HG03565 (cell line): Measurements from ENCODE around the gene METTL2B.
A peak's percentile ranks its signal among the peaks of the same experiment; 100 is the strongest.
"Not testable (repeated sequence)": the region's sequence is repeated elsewhere in the genome, so short reads cannot be mapped to it uniquely, and the experiment has no call there.

Experiments
- ATAC-seq: cut with Tn5 transposase; IDR thresholded peaks from one replicate; pipeline ENCODE4 v1.9.1; 2021; ENCODE audit warnings: mild to moderate bottlenecking, moderate library complexity; ENCODE audit not compliant: unreplicated experiment

The METTL2B gene

DNA sequence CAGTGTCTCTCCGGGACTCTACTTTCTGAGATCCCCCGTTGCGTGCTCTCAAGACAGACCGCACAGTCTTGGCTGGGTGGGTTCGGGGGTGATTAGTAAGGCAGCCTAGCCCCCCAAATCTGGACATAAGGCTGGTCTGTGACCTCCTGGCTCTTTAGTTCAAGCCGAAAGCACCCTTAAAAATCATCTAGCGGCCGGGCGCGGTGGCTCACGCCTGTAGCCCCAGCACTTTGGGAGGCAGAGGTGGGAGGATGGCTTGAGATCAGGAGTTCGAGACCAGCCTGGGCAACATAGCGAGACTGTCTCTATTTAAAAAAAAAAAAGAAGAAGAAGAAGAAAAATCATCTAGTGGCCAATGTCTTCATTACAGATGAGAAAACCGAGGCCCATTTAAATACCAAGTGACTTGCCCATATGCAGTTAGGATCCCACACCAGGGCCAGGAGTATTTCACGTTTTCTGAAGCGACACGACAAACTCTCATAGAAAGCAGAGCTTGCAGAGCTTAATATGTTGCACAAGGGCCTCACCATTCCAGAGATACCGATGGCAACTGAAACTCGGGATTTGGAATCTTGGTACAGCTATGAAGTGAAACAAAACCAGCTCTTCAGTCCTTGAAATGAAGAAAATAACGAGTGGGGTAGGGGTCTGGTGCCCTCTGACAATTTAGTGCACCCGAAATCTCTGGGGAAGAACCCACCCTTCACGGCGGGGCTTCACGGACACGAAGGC is 21.6 kb upstream of the METTL2B start:
- ATAC-seq, result no peak

DNA sequence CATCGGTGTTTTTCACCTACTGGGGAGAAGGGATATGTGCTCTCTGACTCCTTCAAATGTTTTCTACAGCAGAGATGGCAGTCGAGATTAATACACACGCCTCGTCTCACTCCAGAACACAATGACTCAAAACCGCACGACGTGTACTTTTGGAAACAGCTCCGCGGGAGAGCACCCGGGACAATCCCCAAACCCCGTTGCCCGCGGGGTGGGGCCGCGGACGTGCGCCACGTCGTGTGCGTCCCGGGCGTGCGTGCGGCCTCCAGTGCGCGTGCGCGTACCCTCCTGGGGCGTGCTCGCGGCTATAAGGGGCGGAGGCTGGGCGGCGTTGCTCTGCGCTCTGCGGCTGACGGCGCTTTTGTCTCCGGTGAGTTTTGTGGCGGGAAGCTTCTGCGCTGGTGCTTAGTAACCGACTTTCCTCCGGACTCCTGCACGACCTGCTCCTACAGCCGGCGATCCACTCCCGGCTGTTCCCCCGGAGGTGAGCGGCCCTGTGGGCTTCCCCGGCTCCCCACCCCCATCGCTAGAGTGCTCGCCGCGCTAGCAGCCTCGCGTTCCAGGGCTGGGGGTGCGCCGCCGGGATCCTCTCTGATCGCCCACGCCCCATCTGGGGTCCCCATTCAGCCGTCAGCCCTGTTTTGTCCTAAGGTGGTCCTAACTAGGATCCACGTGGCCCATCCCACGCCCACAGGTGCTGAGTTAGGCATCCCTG is 20.8 kb upstream of the METTL2B start, which contains the start of gene HILPDA:
Gene HILPDA, plus strand, starts transcription at position 336 of the 712 bp plus-strand sequence. CDS start 1,391 bp downstream, outside the sequence.
- ATAC-seq, result peak; percentile 75

DNA sequence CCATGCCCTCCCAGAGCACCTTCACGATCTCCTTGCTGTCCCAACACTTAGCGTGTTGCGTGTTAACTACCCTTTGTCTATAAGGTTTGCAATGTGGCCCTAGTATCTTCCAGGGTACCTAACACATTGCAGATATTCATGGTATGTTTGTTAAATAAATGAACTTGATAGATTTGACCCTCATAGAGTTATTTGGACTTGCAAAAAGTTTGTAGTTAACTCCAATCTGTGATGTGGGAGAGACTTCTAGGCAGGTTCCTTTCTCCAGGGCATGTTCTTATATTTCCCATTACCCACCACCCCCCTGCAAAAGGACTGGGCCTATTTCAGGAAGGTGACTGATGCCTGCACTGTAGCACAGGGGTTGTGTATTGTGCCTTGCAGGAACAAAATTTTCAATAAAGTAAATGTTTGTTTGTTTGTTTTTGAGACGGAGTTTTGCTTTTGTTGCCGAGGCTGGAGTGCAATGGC is 20.3 kb upstream of the METTL2B start:
- ATAC-seq, result no peak

DNA sequence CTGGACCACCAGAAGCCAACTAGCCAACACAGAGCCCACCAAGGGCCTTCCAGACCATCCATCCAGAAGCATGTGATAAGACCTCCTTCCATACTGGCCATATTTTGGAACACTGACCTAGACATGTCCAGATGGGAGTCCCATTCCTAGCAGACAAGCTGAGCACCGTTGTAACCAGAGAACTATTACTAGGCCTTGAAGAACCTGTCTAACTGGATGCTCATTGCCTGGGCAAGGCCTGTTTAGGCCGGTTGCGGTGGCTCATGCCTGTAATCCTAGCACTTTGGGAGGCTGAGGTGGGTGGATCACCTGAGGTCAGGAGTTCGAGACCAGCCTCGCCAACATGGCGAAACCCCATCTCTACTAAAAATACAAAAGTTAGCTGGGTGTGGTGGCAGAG is 19.2 kb upstream of the METTL2B start:
- not testable (repeated sequence) for ATAC-seq

DNA sequence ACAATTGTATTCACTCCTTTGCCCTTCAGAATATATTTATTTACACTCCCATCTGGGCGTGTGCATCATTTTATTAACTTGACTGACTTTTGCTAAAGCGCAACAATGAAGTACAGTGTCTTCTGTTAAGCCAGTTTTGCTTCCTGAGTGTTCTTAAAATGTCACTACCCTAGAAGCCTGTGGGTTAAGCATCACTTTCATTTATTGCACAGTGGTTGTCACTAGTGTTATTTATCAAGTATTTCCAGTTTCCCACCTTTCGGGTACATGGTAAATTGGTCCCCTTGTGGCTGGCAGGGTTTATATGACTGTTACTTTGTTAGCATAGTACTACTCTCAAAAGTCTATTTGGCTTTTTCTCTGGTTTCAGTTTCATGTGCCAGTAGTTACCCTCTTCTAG is 17.6 kb upstream of the METTL2B start:
- ATAC-seq, result peak; percentile 11

DNA sequence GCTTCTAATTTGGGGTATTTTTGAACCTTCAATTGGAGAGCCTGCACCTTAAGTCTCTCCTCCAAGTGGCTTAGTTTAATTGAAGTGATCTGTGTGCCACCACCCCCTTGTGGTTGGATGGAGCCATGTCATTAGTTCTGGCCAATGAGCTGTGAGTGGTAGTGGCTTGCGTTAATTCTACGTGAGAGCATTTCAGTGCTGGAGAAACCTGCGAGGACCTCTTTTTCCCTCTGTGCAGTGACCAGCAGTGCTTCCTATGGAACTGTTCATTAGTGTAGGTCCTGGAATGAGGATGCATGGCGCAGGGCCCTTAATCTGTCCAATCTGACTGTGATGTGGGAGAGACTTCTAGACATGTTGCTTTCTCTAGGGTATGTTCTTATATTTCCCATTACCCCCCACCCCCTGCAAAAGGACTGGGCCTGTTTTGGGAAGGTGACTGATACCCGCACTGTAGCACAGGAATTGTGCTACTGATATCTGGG is 17.1 kb upstream of the METTL2B start:
- ATAC-seq, result peak; percentile 33

DNA sequence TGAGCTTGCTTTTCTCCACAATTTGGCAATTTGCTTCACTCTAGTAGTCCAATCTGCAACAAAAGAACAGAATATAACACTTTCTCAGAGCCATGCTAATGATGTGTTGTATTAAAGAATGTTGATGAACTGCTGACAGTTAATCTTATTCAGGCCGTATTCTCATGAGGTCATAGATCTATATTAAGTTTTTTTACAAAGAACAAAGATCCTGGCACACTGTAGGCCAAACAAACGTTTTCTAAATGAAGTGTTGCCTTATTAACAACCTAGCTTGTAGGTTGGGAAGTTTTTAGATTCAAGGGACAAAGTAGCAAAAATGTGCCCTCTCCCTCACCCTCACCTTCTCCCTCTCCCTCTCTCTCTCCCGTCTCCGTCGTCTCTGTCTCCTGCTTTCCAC is 14.1 kb upstream of the METTL2B start:
- no peak for ATAC-seq

DNA sequence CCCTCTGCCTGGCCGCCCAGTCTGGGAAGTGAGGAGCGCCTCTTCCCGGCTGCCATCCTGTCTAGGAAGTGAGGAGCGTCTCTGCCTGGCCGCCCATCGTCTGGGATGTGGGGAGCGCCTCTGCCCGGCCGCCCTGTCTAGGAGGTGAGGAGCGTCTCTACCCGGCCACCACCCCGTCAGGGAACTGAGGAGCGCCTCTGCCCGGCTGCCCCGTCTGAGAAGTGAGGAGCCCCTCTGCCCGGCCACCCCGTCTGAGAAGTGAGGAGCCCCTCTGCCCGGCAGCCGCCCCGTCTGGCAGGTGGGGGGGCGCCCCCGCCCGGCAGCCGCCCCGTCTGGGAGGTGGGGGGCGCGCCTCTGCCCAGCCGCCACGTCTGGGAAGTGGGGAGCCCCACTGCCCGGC is 13.2 kb upstream of the METTL2B start:
- ATAC-seq, result not testable (repeated sequence)

DNA sequence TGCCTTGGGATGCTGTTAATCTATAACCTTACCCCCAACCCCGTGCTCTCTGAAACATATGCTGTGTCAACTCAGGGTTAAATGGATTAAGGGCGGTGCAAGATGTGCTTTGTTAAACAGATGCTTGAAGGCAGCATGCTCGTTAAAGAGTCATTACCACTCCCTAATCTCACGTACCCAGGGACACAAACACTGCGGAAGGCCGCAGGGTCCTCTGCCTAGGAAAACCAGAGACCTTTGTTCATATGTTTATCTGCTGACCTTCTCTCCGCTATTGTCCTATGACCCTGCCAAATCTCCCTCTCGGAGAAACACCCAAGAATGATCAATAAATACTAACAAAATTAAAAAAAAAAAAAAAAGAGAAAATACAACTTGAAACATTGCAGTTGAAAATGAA is 12.6 kb upstream of the METTL2B start:
- ATAC-seq, result not testable (repeated sequence)

DNA sequence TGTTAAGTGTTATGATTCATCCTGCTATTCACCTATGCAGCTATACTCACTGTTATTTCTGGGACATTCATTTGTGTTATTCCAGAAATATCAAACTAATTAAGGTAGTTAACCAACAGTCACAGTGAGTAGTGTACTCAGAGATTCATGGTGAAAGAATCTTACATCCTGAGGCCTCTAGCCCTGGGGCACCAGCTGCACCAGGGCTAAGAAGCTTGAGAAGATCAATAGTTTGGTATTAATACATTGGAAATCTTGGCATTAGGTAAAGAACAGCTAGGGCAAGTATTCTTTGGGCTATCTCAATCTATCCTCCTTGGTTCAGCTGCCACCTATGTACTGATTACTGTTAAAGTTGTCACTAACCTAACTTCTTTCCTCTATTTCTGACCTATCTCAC is 9.7 kb upstream of the METTL2B start:
- not testable (repeated sequence) for ATAC-seq

DNA sequence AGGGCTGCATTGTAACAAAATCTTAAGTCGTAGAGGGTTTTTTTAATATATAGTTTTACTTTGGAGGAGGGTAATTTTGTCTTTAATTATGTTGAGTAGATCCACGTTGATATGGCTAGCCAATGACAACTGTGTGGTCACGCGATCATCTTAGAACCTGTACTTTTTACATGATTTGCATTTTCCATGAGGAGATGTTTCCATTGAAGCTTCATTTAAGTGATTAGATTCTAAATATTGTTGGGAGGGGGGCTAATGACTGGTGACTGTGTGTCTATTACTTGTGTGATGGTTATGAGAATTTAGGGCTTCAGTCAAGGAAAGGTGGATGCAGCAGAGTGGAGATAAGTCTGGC is 765 bp downstream of the METTL2B start:
- not testable (repeated sequence) for ATAC-seq

DNA sequence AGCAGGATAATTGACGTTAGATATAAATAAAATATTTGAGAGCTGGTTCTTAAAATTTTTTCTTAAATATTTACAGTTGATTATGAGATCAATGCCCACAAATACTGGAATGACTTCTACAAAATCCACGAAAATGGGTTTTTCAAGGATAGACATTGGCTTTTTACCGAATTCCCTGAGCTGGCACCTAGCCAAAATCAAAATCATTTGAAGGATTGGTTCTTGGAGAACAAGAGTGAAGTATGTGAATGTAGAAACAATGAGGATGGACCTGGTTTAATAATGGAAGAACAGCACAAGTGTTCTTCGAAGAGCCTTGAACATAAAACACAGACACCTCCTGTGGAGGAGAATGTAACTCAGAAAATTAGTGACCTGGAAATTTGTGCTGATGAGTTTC is 2.5 kb downstream of the METTL2B start:
- ATAC-seq, result not testable (repeated sequence)

DNA sequence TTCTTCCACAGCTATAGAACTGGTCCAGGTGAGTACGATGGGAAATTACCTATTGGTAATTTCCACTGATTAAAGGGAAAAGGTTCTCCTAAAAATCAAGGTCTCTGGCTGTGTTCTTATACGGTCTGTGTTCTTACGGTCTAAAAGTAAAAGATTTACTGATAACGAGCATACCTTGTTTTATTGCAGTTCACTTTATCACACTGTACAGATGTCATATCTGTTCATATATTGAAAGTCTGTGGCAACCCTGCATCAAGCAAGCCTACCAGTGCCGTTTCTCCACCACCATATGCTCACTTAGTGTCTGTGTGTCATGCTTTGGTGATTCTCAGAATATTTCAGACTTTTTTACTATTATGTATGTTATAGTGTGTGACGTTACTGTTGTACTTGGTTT is 11.6 kb downstream of the METTL2B start:
- not testable (repeated sequence) for ATAC-seq

DNA sequence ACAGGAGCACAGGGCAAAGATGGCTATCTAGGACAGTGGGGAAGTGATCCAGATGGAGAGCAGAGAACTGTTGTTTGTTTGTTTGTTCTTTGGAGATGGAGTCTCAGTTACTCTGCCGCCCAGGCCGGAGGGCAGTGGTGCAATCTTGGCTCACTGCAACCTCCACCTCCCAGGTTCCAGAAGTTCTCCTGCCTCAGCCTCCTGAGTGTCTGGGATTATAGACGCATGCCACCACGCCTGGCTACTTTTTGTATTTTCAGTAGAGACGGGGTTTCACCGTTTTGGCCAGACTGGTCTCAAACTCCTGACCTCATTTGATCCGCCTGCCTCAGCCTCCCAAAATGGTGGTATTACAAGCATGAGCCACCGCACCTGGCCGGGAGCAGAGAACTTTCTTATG is 20.9 kb downstream of the METTL2B start:
- ATAC-seq, result no peak

DNA sequence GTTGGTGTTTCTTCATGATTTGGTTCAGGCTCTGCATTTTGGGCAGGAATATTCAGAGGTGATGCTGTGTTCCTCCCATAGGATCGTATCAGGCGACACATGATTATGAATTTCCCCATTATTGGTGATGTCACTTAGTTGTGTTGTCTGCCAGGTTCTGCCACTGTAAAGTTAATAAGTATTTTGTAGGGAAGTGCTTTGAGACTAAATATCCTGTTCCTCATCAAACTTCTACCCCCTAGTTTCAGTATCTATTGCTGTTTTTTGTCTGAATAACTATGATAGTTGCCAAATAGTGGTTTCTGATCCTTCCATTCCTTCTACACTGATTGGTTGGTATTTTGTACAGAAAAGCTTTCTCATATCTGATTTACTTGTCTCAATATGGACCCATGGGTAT is 28.9 kb downstream of the METTL2B start:
- ATAC-seq, result not testable (repeated sequence)

DNA sequence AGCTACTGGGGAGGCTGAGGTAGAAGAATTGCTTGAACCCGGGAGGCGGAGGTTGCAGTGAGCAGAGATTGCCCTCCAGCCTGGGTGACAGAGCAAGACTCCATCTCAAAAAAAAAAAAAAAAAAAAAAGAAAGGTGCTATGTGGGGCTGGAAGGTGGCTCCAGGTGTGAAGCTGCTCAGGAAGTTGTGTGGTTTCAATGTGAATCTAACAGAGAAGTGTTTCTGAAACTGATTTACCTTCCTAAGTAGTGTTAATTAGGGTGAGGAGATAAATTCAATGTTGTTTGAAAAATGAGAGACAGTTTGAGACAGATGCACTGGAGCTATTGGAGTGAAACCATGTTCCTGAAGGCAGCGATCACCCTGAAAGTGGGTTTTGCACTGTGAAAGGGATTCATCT is 30.3 kb downstream of the METTL2B start:
- not testable (repeated sequence) for ATAC-seq

DNA sequence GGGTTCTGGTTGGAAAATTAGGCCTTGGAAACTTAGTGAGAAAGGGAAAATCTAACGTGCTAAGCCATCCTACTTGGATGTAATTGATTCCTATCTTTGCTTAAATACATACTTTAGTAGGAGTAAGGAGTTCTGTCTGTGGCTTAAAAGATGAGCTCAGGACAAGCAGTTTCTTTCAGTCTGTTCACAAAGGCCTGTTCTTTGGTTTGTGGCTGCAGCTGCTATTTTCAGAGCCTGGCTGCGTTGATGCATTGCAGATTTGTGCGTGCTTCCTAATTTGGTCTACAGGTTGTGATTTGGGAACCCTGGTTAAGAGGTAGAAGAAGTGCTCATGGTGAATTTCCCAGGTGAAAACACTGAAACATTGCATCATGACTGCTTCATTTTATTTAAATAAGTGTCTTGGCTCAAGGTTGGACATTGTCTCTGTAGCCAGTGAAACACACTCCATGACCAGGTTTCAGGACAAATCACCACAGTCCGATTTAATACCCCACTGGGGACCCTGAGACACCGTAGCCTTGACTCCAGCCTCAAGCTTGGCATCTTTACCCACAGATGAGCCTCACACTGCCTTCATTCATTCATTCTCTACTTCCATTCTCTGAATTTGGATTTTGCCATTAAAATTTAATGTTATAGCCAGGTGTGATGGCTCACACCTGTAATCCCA is 30.9 kb downstream of the METTL2B start:
- ATAC-seq, result not testable (repeated sequence)

DNA sequence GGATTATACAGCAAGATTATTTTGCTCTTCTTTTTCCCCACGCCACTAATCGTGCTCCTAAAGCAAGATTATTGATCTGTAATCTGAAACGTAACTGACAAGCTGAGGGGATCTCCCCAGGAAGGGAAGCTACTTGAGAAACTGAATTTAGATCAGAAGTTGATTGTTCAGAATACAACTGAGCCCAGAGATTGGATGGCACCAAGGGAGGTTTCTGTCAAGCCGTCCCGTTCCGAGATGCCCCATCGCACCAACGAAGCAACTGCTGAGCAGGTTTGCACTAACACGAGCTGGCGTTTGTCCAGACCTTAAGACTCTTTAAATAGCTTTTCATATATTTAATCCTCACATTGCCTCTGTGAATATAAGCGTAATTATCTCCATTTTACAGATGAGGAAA is 35.1 kb downstream of the METTL2B start:
- not testable (repeated sequence) for ATAC-seq

DNA sequence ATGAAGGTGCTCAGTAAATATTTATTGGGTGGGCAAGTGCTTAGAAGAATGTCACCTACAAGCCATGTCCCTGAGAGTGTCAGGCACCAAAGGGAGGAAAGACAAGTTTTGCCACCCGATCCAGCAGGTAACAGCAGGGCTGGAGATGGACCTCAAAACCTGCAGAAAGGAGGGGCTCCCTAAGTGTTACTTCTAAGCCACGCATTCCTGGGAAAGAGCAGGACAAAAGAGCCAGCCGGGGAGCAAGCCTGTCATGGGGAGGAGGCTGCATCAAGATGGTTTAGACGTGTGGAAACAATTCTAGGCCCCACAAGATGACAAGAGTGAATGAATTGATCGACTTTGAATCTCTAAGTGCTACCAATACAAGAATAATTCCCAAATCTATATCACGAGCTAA is 38.7 kb downstream of the METTL2B start:
- ATAC-seq, result not testable (repeated sequence)

DNA sequence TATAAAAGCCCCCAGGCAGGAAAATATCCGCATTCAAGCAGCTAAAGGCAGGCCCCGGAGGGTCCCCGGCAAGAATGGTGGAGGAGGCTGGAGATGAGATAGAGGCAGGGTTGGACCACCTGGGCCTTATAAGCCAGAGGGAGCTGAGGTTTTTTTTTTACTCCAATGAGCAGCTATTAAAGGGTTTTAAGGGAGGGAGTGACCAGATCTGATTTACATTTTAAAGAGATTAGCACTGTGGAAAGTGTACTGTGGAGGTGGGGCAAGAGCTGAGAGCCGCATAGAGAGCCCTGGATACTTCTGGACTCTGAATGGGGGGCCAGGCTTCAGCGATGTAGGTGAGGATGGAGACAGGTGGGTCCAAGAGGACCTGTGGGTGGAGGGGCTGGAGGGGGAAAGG is 40.5 kb downstream of the METTL2B start:
- not testable (repeated sequence) for ATAC-seq

DNA sequence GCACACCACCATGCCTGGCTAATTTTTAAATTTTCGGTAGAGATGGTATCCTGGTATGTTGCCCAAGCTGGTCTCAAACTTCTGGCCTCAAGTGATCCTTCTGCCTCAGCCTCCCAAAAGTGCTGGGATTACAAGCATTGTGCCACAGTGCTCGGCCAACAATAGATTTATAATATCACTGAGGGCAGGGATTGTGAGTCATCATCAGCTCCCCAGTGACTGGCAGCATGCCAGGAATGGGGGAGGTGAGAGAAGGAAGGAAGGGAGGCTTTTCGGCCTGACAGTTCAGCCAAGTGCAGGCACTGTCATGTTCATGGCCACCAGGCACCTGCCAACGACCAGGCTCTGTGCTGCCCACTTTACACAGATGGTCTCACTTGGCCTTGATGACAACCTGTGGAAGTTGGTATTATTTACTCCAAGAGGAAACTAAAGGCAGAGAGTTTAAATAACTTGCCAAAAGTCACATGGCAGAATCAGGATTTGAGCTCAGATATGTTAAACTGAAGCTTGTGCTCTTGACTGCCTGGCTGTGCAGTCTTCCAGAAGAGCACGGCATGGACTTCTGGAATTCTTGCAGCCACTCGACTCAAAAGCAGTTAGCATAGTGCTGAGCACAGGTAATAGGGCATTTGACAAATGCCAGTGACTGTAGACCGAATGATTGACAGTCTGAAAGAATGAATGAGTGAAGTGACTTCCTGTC is 46.8 kb downstream of the METTL2B start:
- ATAC-seq, result not testable (repeated sequence)
